CD4-positive, alpha-beta T cell treated with Interleukin-1 beta for 1 hour (primary cell): ENCODE results near the gene DHDDS.
"Not testable (repeated sequence)": the region's sequence is repeated elsewhere in the genome, so short reads cannot be mapped to it uniquely, and the experiment has no call there.

Experiments used
- DNase-seq, 2 donors: peaks; one replicate each; pipeline ENCODE4 v3.0.0-alpha.2; 2020 to 2022

DHDDS gene

GRCh38 chr1:26478159-26478558 lies 46.0 kb downstream of the DHDDS start:
- DNase-seq, result no peak

GRCh38 chr1:26478988-26479387 lies 46.9 kb downstream of the DHDDS start:
- no peak for DNase-seq

- DNase-seq, result no peak
Measured at GRCh38 chr1:26482921-26483320, 50.8 kb downstream of the DHDDS start.

- DNase-seq, result no peak
Measured at GRCh38 chr1:26483980-26484379, 51.9 kb downstream of the DHDDS start.

- no peak for DNase-seq
Measured at GRCh38 chr1:26490155-26490554, 58.0 kb downstream of the DHDDS start.

- DNase-seq, result no peak
Measured at GRCh38 chr1:26493267-26493666, 61.1 kb downstream of the DHDDS start.

GRCh38 chr1:26493938-26494337 lies 61.8 kb downstream of the DHDDS start:
- no peak for DNase-seq

- DNase-seq, result no peak
Measured at GRCh38 chr1:26496861-26497260, 64.7 kb downstream of the DHDDS start.

- no peak for DNase-seq
Measured at GRCh38 chr1:26498894-26499293, 66.8 kb downstream of the DHDDS start.

- DNase-seq, result peak; percentile 86 to 89
Measured at GRCh38 chr1:26500488-26501175, 68.5 kb downstream of the DHDDS start.

GRCh38 chr1:26510711-26511110 lies 78.6 kb downstream of the DHDDS start:
- DNase-seq, result not testable (repeated sequence)

GRCh38 chr1:26515836-26516235 lies 83.7 kb downstream of the DHDDS start:
- not testable (repeated sequence) for DNase-seq

GRCh38 chr1:26516987-26517765 lies 85.1 kb downstream of the DHDDS start:
- no peak for DNase-seq

GRCh38 chr1:26517766-26518049 lies 85.6 kb downstream of the DHDDS start:
- DNase-seq, result no peak

GRCh38 chr1:26518355-26518754 lies 86.2 kb downstream of the DHDDS start:
- DNase-seq, result no peak

- DNase-seq, result no peak
Measured at GRCh38 chr1:26520339-26520738, 88.2 kb downstream of the DHDDS start.
